NCI-H1694 treated with DMSO at 0.1 percent for 48 hours (cell line): Measurements from ENCODE around the gene GRK5.
"Not testable (repeated sequence)": the region's sequence is repeated elsewhere in the genome, so short reads cannot be mapped to it uniquely, and the experiment has no call there.

Source experiments
- DNase-seq: peaks from one replicate; lab custom pipeline; 2025; lab: John Stamatoyannopoulos, UW

The GRK5 gene

DNA sequence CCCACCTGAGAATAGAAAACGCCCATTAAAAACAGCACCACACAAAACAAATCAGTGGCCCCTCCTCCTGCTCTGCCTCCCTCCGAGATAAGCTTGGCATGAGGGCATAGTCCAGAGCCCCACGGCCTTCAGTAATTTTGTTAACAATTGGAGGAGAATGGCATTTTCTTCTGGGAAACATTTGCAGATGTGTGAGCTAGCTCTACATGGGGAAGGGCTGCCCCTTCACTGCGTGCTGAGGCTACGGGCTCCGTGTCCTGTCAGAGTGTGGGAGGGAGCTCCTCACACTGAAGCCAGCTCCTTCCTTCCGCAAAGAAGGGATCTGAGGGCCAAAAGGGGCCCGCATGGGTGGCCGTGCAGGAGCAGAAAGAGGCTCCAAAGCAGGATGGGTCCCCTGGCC lies 15.2 kb downstream of the GRK5 start:
- no peak for DNase-seq

DNA sequence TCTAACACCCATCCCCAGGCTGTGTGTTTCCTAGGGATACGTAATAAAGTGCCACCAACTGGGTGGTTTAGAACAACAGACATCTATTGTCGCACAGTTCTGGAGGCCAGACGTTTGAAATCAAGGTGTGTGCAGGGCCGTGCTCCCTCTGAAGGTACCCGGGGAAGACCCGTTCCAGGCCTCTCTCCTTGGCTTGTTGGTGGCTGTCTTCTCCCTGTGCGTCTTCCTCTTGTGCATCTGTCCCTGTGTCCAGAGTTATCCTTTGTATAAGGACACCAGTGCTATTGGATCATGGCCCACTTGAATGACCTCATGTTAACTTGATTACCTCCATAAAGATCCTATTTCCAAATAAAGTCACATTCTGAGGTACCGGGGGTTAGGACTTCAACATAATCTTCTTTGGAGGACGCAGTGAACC lies 15.6 kb downstream of the GRK5 start:
- no peak for DNase-seq

DNA sequence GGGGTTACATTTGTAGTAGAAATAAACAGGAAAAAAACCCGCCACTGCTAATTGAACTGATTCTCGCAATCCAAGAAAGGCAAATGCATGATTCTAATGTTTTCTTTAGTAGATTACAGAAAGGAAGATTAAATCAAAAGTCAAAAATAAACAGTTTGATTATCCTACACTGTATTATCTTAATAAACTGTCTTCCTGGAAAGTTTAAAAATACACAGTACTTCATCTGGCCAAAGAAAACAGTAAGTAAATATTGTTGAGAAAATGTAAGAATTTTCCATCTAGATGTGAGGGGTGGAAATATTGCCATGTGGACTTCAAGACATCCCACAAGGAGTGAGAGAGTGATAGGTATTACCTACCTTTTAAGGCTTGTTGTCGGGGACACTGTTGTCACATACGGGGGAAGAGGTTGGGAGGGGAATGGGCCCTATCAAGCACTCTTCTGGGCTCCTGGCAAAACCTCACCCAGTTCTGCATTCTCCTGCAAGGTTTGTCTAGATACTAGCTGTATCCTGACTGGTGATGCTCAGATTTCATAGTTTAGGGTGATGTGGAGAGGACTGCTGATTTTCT lies 17.8 kb downstream of the GRK5 start:
- DNase-seq, result no peak

DNA sequence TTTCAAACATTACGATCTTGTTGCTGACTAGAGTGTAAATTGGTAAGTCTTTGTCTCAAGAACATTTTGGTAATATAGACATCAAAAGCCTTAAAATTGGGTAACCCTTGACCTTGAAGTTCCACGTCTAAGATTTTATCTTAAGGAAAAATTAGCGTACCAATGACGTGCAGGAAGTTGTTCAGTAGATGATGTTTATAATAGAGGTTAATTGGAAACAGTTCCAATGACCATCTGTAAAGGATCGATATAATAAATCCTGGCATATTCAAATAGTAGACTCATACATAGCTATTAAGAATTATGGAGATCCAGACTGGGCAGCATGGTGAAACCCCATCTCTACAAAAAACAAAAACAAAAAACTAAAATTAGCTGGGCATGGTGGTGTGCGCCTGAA lies 20.5 kb downstream of the GRK5 start:
- no peak for DNase-seq

DNA sequence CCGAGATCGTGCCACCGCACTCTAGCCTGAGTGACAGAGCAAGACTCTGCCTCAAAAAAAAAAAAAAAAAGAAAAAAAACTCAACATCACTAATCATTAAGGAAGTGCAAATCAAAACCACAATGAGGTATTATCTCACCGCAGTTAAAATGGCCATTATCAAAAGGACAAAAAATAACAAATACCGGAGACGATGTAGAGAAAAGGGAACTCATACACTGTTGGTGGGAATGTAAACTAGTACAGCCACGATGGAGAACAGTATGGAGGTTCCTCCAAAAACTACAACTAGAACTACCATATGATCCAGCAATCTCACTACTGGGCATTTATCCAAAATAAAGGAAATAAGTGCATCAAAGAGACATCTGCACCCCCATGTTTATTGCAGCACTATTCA lies 24.3 kb downstream of the GRK5 start:
- DNase-seq, result no peak

DNA sequence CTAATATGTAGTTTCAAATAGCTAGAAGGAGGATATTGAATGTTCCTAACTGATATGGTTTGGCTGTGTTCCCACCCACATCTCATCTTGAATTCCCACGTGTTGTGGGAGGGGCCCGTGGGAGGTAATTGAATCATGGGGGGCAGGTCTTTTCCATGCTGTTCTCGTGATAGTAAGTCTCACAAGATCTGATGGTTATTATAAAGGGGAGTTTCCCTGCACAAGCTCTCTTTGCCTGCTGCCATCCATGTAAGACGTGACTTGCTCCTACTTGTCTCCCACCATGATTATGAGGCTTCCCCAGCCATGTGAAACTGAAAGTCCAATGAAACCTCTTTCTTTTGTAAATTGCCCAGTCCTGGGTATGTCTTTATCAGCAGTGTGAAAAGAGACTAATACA lies 25.1 kb downstream of the GRK5 start:
- not testable (repeated sequence) for DNase-seq

DNA sequence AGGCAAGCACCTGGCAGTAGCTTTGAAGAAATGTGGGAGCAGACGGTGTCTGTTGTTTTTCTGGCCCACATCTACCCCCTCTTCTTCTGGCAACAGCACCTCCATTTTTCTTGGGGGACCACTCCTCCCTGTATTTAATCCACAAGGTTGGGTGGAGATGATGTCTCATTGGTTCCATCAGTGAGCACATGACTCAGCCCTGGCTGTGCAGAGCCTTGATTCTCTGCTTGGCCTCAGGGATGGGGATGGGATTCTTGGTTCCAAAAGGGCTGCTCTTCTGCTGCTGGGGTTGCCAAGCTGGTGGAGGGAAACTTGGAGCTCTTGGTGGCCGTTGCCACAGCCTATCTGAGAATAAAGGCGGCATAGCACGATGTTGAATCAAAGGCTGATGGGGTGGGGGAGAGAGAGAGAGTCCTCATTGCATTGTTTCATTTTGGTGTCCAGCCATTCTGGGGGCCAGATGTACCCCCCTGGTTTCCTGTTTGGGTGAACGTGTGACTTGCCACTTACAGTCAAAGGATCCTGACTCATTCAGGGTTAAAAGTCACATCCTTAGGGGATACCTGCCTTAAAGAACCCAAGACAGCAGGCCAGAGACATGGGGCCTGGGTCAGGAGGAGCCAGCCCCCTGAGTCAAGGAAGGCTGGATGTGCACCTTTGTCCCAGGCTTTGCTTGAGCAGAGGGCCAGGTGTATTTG lies 25.9 kb downstream of the GRK5 start:
- DNase-seq, result no peak

DNA sequence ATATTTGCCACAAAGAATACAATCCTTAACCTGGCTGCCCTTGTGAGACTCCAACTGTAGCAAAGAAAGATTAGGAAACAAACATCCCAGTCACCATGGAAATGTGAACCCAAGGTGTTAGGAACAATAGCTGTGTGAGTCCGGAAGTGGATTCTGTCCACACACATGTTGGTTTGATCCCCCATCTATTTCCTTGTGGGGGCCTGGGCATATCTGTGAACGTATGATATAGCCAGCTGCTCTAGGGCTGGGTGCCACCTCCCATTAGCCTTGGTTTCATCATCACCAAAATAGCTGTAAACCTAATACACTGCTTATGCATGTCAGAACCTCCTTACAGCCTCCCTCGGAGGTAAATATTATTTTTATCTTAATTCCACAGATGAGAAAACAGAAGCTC lies 26.4 kb downstream of the GRK5 start:
- no peak for DNase-seq

DNA sequence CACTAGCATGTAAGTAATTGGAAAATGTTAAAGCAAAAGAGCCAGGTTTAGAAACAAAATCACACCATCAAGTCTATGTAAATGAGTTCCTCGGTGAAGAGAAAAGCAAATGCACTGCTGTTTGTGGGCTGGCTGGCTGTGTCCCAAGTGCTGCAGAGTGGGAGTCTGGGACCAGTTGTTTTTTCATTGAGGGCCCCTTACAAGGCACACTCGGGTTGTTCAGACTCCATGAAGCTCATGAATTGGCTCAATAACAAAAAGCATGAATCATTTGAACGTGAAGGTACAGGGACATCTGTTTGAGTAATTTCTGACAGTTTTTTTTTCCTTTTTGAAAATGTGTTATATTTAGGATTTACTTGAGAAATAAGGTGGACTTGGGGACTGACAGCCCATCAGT lies 28.0 kb downstream of the GRK5 start:
- DNase-seq, result peak; percentile 44

DNA sequence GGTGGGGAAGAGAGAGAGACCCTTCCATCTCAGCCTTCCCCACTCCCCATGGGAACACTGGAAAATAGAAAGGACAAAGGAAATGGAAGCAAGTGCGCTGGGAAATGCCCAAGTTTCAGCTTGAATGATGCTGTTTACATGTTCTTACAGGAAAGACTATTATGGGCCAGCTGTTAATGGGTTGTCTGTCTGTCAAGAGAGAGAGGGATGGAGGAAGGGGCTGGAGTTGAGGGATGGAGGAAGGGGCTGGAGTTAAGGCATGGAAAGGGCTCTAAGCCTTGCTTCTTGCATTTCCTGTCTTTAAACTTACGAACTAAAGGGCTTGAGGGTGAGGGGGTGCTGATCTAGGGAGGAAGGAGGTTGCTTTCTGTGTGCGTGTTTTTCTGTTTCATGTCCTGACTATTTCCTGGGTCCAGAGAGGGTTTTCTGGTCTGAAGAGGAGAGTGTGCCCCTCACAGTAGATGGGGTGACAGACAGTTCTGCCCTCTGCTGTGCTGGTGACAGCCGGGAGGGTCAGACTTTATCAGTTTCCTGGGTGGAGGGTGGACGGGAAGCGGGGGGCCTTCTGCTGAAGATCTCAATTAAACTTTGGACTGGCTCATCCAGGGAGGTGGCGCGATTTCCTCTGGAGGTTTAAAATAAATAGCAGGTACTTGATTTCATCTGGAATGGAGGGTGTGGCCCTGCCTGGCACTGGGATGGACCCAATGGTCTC lies 30.5 kb downstream of the GRK5 start:
- DNase-seq, result no peak

DNA sequence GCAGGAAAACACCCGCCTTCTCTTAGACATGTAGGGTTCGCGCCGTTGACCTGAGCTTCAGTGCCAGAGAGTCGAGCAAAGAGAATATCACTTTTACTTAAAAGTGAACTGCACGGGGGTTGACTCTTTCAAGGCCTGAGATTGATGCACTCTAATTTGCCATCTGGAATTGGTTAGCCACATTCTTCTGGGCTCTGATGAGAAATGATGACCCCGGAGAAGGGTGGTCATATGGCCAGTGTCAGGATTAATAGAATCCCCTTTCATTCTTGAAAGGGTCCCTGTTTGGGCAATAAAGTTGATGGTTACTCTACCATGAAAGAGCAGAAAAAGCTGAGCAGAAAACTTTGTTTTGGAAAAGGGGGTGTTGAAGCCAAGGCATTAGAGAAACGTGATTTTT lies 31.2 kb downstream of the GRK5 start:
- no peak for DNase-seq

DNA sequence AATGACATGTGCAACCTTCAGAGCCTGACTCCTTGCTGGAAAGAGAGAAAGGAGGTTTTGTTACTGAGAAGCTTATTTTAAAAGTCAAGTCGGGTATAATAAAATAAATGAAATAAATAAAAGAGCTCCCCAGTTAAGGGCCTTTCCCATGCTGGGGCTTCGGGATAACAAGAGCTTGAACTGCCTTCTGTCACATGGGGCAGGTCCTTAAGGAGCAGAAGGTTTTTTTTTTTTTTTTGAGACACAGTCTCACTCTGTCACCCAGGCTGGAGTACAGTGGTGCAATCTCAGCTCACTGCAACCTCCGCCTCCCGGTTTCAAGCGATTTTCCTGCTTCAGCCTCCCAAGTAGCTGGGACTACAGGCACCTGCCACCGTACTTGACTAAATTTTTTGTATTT lies 31.6 kb downstream of the GRK5 start:
- not testable (repeated sequence) for DNase-seq

DNA sequence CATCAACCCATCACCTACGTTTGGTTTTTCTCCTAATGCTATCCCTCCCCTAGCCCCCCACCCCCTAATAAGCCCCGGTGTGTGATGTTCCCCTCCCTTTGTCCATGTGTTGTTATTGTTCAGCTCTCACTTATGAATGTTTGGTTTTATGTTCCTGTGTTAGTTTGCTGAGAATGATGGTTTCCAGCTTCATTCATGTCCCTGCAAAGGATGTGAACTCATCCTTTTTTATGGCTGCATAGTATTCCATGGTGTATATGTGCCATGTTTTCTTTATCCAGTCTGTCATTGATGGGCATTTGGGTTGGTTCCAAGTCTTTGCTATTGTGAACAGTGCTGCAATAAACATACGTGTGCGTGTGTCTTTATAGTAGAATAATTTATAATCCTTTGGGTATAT lies 32.3 kb downstream of the GRK5 start:
- not testable (repeated sequence) for DNase-seq

DNA sequence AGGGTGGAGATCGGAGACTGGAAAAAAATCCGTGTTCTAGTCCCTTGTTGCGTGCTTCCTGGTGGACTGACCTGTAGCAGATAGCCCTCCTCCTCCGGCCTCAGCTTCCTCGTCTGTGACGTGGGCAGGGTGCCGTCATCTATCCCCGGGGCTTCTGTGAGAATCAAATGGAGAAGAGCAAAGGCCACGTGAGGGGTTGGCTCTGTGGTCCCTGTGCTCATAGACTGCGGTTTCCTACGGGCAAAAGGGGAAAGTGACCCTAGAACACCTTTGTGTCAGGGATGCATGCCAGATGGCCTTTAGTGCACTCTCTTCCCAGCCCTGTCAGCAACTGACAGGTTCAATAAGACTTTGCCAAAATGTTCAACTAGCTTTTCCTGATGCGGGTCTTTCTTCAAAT lies 33.7 kb downstream of the GRK5 start:
- DNase-seq, result no peak

DNA sequence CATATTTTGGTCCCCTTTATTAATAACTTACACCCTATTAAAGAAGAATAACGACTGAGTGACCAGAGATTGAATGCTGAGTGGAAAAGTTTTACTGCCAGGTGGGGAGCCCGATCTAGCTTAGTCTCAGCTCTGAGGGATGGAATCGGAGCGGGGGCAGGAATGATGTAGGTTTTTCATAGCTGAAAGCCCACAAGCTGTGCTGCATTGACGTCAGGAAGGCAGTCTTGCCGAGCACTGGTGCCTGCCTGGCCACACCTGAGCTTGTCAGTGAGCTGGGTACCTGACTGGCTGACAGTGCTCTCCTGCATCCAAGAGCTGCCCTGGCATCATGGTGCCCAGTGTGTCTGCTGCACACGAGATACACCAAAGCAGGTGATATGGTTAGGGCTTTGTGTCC lies 34.8 kb downstream of the GRK5 start:
- DNase-seq, result no peak

DNA sequence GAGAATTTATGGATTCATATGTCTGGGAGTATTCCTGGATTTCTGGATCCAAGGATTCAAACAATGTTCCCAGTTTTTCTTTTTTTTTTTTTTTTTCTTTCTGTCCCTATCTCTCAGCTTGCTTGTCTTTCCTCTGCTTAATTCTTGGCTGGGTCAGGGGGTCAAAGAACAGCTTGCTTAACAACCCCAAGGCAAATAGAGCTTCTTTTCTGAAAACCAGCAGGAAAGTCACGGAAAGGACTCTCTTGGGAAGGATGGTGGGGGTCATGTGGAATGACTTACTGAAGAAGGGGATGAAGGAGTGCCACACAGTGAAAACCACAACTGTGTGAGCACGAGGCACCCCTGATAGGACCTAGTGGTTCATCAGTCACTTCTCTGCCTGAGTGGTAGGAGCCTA lies 36.1 kb downstream of the GRK5 start:
- DNase-seq, result no peak

DNA sequence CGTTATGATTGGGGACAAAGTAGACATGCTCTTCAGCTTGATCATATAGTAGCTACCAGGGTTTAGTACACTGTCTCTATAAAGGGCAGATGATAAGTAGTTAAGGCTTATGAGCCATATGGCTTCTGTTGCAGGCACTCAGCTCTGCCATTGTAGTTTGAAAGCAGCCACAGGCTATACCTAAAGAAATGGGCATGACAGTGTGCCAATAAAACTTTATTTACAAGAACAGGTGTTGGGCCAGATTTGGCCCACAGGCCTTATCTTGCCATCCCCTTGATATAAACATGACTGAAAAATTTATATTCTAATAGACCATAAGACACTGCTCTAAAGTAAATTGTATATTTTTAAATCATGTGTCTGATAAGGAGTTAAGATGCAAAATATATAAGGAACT lies 36.6 kb downstream of the GRK5 start:
- DNase-seq, result no peak

DNA sequence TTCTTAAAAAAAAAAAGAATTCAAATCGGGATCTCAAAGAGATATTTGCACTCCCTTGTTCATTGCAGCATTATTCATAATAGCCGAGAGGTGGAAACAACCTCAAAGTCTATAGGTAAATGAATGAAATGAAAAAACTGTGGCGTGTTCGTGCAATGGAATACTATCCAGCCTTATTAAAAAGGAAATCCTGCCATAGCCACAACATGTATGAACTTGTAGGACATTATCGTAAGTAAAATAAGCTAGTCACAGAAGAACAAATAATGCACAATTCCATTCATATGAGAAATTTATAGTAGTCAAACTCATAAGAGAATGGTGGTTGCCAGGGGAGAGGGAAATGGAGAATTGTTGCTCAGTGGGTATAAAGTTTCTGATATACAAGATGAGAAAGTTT lies 37.9 kb downstream of the GRK5 start:
- no peak for DNase-seq

DNA sequence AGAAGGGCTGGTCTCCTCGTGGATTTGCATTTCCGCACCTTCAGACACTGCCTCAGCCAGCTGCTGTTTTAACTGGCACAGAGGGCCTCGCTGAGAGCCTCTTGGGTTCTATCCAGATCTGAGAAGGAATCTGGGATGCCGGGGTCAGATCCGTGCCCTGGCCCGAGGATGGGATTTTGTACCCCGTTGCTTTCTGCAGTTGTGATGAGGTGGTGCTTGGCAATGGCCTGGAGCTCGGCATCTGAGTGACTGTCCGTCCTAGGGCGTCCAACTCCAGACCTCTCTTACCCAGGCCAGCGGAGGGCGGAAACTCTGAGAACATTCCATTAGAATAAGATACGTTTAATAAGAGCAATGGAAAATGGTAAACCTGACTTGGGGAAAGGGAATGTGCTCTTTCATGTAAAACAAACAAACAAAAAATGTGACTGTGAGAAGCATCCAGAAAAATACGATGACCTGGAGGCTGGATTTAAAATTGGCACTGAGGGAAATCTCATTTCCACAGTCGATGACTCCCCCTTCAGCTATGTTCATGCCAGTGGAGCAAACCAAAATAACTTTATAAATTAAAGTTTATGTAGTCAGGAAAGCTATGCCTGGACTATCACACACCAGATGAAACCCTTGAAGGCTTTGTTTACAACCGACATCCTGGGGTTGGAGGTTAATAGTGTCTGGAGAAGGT lies 39.6 kb downstream of the GRK5 start:
- DNase-seq, result no peak

DNA sequence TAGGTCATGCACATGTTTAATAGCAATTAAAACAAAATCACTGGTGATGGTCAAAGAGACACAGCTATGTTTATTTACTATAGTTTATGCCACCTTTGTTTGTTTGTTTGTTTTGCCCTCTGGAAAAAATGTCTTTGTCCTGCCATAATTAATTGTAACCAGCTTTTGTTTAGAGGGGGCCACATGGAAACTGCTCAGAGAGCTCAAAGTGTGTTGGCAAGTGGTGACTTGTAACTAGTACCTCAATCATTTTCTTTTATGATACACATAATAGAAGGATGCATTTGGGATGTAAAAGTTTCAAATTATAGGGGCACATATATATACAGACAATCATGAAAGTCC lies 40.2 kb downstream of the GRK5 start:
- no peak for DNase-seq

DNA sequence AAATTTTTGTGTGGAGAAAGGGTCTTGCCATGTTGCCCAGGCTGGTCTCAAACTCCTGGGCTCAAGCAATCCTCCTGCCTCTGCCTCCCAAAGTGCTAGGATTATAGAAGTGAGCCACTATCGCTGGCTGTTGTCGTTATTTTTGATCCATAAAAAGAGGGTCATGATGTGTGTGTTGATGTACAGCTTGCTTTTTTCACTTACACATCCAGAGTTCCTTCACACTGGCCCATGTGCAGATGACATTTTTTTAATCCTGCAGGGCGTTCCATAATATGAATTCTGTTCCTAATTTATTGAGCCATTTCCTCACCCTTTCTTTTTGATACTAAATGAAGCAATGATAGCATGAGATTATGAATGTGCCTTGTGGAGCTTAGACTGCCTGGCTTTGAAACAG lies 40.8 kb downstream of the GRK5 start:
- DNase-seq, result no peak

DNA sequence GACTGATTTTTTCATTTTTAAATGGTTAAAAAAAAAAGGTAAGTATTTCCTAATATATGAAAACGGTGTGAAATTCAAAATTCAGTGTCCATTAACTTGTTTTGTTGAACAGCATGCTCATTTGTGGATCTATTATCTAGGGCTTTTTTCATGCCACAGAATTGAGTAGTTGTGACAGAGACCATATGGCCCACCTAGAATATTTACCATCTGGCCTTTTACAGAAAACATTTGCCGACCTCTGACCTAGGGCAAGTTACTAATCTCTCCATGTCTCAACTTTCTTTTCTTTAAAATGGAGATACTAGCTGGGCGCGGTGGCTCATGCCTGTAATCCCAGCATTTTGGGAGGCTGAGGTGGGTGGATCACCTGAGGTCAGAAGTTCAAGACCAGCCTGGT lies 41.3 kb downstream of the GRK5 start:
- no peak for DNase-seq

DNA sequence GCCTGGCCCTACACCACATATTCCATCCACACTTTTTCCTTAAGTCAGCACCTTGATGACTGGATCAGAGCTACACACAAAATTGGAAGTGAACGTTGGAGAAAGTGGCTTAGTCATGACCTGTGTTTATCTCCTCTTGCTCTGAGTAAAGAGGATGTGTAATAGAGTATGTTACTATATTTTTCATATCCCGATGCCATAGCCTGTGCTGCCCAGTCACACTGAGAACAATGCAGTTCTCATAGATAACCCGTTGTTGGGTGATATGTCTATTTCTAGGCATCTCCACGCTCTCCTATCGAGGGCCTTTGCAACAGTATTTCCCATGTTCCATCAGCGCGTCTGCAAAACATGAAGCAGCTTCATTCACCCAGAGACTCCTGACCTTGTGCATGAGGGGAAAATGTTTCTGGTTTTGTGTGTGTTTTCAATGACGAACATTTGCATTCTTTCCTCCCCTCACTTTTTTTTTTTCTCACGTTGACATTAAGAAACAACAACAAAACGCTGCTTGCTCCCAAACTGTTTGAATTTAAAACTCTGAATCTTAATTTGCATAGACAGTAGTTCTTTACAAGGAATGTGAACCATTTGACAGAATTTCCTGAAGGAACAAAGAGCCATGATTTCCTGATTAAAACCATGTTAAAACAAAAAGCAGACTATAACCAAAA lies 43.4 kb downstream of the GRK5 start:
- DNase-seq, result no peak
